ENCODE results near the gene CAMK1. TPM values are rescaled to one million over a fixed set of nuclear protein-coding genes. Genes with fewer than 3 reads are reported as not detected.

Gene CAMK1
- total and polyA plus RNA-seq, 4 donors: 13.8 to 20.1 (median 16.7) TPM

DNA sequence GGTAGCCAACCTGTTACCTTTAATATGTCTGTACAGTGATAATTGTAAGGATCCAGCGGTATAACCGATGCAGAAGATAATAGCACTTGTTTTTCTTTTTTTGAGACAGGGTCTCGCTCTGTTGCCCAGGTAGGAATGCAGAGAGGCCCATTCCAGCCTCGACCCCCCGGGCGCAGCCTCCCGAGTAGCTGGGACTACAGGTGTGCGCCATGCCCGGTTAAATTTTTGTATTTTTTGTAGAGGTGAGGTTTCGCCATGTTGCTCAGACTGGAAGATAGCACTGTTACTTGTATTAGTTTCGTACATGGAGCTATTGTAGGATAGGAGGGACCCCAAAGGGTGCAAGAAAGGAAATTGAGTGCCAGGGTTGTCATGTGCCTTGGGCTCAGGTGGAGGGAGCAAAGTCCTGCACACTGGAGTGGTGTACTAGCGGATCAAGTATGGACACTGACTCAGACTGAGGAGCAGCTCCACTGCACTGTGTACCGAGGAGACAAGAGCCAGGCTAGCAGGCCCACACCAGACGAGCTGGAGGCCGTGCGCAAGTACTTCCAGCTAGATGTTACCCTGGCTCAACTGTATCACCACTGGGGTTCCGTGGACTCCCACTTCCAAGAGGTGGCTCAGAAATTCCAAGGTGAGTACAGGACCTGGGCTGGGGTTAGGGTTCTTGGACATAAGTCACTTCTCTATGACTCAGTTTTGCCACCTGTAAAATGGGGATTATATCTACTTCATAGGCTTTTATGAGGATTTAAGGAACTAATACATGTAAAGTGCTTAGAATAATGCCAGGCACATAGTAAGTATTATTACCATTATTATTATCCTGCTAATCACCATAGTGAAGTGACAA lies 19.0 kb downstream of the CAMK1 start:
- TF ChIP-seq FOXA1 (IDR thresholded peaks at IDR 0.05) (no peak), HNF4A (conservative IDR thresholded peaks at IDR 0.05) (peak; percentile 56 to 65), RXRA (IDR thresholded peaks at IDR 0.05) (no peak), SP1 (IDR thresholded peaks at IDR 0.05) (peak; percentile 11), FOXA2 (IDR thresholded peaks at IDR 0.05) (no peak)

DNA sequence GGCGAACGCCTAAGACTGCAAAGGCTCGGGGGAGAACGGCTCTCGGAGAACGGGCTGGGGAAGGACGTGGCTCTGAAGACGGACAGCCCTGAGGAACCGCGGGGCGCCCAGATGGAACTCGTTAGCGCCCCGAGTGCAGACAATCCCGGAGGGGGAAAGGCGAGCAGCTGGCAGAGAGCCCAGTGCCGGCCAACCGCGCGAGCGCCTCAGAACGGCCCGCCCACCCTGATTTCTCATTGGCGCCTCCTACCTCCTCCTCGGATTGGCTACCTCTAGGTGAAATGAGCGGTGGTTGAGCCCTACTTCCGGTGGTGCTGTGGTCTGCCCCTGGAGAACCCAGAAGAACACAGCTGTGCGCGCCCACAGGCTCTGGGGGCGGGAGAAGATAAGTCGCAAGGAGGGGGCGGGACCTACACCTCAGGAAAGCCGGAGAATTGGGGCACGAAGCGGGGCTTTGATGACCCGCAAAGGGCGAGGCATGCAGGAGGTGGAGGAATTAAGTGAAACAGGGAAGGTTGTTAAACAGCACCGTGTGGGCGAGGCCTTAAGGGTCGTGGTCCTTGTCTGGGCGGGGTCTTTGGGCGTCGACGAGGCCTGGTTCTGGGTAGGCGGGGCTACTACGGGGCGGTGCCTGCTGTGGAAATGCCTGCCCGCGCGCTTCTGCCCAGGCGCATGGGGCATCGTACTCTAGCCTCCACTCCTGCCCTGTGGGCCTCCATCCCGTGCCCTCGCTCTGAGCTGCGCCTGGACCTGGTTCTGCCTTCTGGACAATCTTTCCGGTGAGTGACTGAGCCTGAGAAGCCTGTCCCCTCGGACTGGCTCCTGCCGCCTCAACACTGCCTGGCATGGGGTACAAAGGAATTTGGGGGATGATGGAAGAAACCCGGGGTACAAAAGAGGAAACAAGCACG lies 19.8 kb downstream of the CAMK1 start, which contains the start of gene OGG1:
Gene OGG1, plus strand, starts transcription at position 308 of the 911 bp plus-strand sequence. Its CDS starts 335 bp downstream, at position 643.
- peaks cover 5 to 27% (median 25%) of the 10 kb centered on the region in 4 donors for H3K4me1 ChIP-seq (ENCODE audit: control insufficient read depth in 4 of 4, insufficient read depth in 4 of 4, low read length in 3 of 4)
- peak; percentile 96 for DNase-seq (ENCODE audit: low spot score)
- peaks cover 14 to 40% (median 30%) of the 10 kb centered on the region in 4 donors for H3K36me3 ChIP-seq (ENCODE audit: control insufficient read depth in 4 of 4, insufficient read depth in 3 of 4, low read depth in 1 of 4, low read length in 3 of 4)
- no peaks in the 10 kb centered on the region for H3K9me3 ChIP-seq (ENCODE audit: control insufficient read depth in 4 of 4, low read length in 3 of 4)
- under 1% methylated on average over 60 of the region's 60 CpGs for WGBS
- H3K4me3 ChIP-seq (ENCODE audit: low read depth in 1 of 3, low read length in 3 of 3): peak within 1 kb of the TSS; percentile 61 to 85 (median 77)
- H3K9ac ChIP-seq (ENCODE audit: low read depth in 1 of 2, low read length in 2 of 2): peak within 1 kb of the TSS; percentile 42 to 80
- no peaks in the 10 kb centered on the region for H3K27me3 ChIP-seq (ENCODE audit: control insufficient read depth in 4 of 4, insufficient read depth in 4 of 4, low read length in 3 of 4)
- H3K27ac ChIP-seq (ENCODE audit: low read depth in 1 of 2, low read length in 2 of 2): peak within 1 kb of the TSS; percentile 79 to 88
- TF ChIP-seq RAD21 (IDR thresholded peaks at IDR 0.05) (peak; percentile 50 to 52), TAF1 (conservative IDR thresholded peaks at IDR 0.05) (no peak), EGR1 (IDR thresholded peaks at IDR 0.05; ENCODE audit: low read depth in 2 of 2) (peak; percentile 21 to 72), NR2F2 (IDR thresholded peaks at IDR 0.05) (peak; percentile 37), JUND (IDR thresholded peaks at IDR 0.05) (peak; percentile 10 to 11), GABPA (IDR thresholded peaks at IDR 0.05 in 1 of 2, conservative IDR thresholded peaks at IDR 0.05 in 1 of 2) (peak; percentile 72 to 90), HNF4A (conservative IDR thresholded peaks at IDR 0.05) (peak in 1 of 2 donors; percentile 38), RXRA (IDR thresholded peaks at IDR 0.05) (peak in 1 of 2 donors; percentile 52), YY1 (IDR thresholded peaks at IDR 0.05) (peak; percentile 81), FOXA2 (IDR thresholded peaks at IDR 0.05) (no peak), SP1 (IDR thresholded peaks at IDR 0.05) (peak; percentile 85), HNF4G (IDR thresholded peaks at IDR 0.05) (no peak), FOXA1 (IDR thresholded peaks at IDR 0.05) (no peak)
- TF ChIP-seq, protein P1, sequence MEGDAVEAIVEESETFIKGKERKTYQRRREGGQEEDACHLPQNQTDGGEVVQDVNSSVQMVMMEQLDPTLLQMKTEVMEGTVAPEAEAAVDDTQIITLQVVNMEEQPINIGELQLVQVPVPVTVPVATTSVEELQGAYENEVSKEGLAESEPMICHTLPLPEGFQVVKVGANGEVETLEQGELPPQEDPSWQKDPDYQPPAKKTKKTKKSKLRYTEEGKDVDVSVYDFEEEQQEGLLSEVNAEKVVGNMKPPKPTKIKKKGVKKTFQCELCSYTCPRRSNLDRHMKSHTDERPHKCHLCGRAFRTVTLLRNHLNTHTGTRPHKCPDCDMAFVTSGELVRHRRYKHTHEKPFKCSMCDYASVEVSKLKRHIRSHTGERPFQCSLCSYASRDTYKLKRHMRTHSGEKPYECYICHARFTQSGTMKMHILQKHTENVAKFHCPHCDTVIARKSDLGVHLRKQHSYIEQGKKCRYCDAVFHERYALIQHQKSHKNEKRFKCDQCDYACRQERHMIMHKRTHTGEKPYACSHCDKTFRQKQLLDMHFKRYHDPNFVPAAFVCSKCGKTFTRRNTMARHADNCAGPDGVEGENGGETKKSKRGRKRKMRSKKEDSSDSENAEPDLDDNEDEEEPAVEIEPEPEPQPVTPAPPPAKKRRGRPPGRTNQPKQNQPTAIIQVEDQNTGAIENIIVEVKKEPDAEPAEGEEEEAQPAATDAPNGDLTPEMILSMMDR (IDR thresholded peaks at IDR 0.05; ENCODE audit: low read depth, low read length, missing input control): no peak
- TF ChIP-seq, protein P2, sequence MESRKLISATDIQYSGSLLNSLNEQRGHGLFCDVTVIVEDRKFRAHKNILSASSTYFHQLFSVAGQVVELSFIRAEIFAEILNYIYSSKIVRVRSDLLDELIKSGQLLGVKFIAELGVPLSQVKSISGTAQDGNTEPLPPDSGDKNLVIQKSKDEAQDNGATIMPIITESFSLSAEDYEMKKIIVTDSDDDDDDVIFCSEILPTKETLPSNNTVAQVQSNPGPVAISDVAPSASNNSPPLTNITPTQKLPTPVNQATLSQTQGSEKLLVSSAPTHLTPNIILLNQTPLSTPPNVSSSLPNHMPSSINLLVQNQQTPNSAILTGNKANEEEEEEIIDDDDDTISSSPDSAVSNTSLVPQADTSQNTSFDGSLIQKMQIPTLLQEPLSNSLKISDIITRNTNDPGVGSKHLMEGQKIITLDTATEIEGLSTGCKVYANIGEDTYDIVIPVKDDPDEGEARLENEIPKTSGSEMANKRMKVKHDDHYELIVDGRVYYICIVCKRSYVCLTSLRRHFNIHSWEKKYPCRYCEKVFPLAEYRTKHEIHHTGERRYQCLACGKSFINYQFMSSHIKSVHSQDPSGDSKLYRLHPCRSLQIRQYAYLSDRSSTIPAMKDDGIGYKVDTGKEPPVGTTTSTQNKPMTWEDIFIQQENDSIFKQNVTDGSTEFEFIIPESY (IDR thresholded peaks at IDR 0.05): peak; percentile 55
- TF ChIP-seq, protein P3, sequence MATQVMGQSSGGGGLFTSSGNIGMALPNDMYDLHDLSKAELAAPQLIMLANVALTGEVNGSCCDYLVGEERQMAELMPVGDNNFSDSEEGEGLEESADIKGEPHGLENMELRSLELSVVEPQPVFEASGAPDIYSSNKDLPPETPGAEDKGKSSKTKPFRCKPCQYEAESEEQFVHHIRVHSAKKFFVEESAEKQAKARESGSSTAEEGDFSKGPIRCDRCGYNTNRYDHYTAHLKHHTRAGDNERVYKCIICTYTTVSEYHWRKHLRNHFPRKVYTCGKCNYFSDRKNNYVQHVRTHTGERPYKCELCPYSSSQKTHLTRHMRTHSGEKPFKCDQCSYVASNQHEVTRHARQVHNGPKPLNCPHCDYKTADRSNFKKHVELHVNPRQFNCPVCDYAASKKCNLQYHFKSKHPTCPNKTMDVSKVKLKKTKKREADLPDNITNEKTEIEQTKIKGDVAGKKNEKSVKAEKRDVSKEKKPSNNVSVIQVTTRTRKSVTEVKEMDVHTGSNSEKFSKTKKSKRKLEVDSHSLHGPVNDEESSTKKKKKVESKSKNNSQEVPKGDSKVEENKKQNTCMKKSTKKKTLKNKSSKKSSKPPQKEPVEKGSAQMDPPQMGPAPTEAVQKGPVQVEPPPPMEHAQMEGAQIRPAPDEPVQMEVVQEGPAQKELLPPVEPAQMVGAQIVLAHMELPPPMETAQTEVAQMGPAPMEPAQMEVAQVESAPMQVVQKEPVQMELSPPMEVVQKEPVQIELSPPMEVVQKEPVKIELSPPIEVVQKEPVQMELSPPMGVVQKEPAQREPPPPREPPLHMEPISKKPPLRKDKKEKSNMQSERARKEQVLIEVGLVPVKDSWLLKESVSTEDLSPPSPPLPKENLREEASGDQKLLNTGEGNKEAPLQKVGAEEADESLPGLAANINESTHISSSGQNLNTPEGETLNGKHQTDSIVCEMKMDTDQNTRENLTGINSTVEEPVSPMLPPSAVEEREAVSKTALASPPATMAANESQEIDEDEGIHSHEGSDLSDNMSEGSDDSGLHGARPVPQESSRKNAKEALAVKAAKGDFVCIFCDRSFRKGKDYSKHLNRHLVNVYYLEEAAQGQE (IDR thresholded peaks at IDR 0.05): peak; percentile 56
- TF ChIP-seq, protein P4, sequence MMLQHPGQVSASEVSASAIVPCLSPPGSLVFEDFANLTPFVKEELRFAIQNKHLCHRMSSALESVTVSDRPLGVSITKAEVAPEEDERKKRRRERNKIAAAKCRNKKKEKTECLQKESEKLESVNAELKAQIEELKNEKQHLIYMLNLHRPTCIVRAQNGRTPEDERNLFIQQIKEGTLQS (IDR thresholded peaks at IDR 0.05): no peak
- TF ChIP-seq, protein P5, sequence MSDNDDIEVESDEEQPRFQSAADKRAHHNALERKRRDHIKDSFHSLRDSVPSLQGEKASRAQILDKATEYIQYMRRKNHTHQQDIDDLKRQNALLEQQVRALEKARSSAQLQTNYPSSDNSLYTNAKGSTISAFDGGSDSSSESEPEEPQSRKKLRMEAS (IDR thresholded peaks at IDR 0.05): peak; percentile 74

More for the DNA sequence above, 19.0 kb downstream of the CAMK1 start:
- Histone ChIP-seq H3K9ac (ENCODE audit: low read depth in 1 of 2, low read length in 2 of 2) (peak overlapping the region in 1 of 2 donors; percentile 5), H3K36me3 (ENCODE audit: control insufficient read depth in 4 of 4, insufficient read depth in 3 of 4, low read depth in 1 of 4, low read length in 3 of 4) (peaks cover 8 to 33% (median 23%) of the 10 kb centered on the region in 4 donors), H3K4me3 (ENCODE audit: low read depth in 1 of 3, low read length in 3 of 3) (peak overlapping the region; percentile 61 to 85 (median 77)), H3K27ac (ENCODE audit: low read depth in 1 of 2, low read length in 2 of 2) (peak overlapping the region; percentile 79 to 88), H3K4me1 (ENCODE audit: control insufficient read depth in 4 of 4, insufficient read depth in 4 of 4, low read length in 3 of 4) (peaks cover 5 to 27% (median 25%) of the 10 kb centered on the region in 4 donors), H3K9me3 (ENCODE audit: control insufficient read depth in 4 of 4, low read length in 3 of 4) (no peaks in the 10 kb centered on the region), H3K27me3 (ENCODE audit: control insufficient read depth in 4 of 4, insufficient read depth in 4 of 4, low read length in 3 of 4) (no peaks in the 10 kb centered on the region)
- DNase-seq (ENCODE audit: low spot score): no peak
- WGBS: 38% methylated on average over 17 of the region's 17 CpGs

Measured in liver (tissue), 9 donors.